Stimulated activated CD4-positive, alpha-beta T cell treated with anti-CD3 and anti-CD28 coated beads, Interleukin-4, amount 100 ng/mL, for 4 hours (primary cell): ENCODE results near the gene NCAPG2.

ENCODE experiments used
- DNase-seq, 2 experiments: peaks; one replicate each; pipeline ENCODE4 v3.0.0-alpha.2; 2020

Gene NCAPG2

GRCh38 chr7:158588878-158589442 lies 115.6 kb downstream of the NCAPG2 start:
- no peak for DNase-seq

- DNase-seq = no peak
Observed at GRCh38 chr7:158588085-158588877, 116.3 kb downstream of the NCAPG2 start.

- DNase-seq = peak; percentile 21 to 68
Observed at GRCh38 chr7:158587162-158588084, 117.2 kb downstream of the NCAPG2 start, which contains the start of gene PTPRN2. Gene PTPRN2 (minus strand): TSS chr7:158587823.

- no peak for DNase-seq
Observed at GRCh38 chr7:158586499-158587161, 118.0 kb downstream of the NCAPG2 start.

- DNase-seq = no peak
Observed at GRCh38 chr7:158585721-158586498, 118.7 kb downstream of the NCAPG2 start.

- DNase-seq = no peak
Observed at GRCh38 chr7:158584407-158584806, 120.2 kb downstream of the NCAPG2 start.

- no peak for DNase-seq
Observed at GRCh38 chr7:158583810-158584209, 120.8 kb downstream of the NCAPG2 start.

GRCh38 chr7:158583143-158583542 lies 121.5 kb downstream of the NCAPG2 start:
- DNase-seq = no peak

- DNase-seq = no peak
Observed at GRCh38 chr7:158582089-158582456, 122.5 kb downstream of the NCAPG2 start.

- no peak for DNase-seq
Observed at GRCh38 chr7:158581440-158582088, 123.0 kb downstream of the NCAPG2 start.
